ENCODE data around the gene PYGO2.
A peak's percentile ranks its signal among the peaks of the same experiment; 100 is the strongest.
"Not testable (repeated sequence)": the region's sequence is repeated elsewhere in the genome, so short reads cannot be mapped to it uniquely, and the experiment has no call there.

The PYGO2 gene

GRCh38 chr1:155002464-155003226, 41.1 kb upstream of the PYGO2 start, which contains the start of gene ZBTB7B:
Gene ZBTB7B, plus strand, starts transcription at chr1:155002802. Its CDS starts 11,859 bp downstream, at chr1:155014661.
- H3K27me3 Mint-ChIP-seq: peaks cover 7% of the 10 kb centered on the region
- DNase-seq (peak in 1 of 2 donors; percentile 44), ATAC-seq (no peak)
- H3K4me3 Mint-ChIP-seq: peak within 1 kb of the TSS; percentile 89 to 93
- no peaks in the 10 kb centered on the region for H3K9me3 Mint-ChIP-seq
- H3K4me1 Mint-ChIP-seq: peaks cover 71% of the 10 kb centered on the region
- H3K27ac Mint-ChIP-seq: peak within 1 kb of the TSS; percentile 99

- ATAC-seq (peak; percentile 62), DNase-seq (peak; percentile 98 to 99)
- H3K27ac Mint-ChIP-seq: peak overlapping the region; percentile 93 to 94
- H3K4me3 Mint-ChIP-seq: peak overlapping the region; percentile 89 to 93
- H3K9me3 Mint-ChIP-seq: no peaks in the 10 kb centered on the region
- H3K4me1 Mint-ChIP-seq: peaks cover 70% of the 10 kb centered on the region
- H3K27me3 Mint-ChIP-seq: peaks cover 15% of the 10 kb centered on the region
These were observed 40.3 kb upstream of the PYGO2 start for GRCh38 chr1:155001675-155002463.

- H3K4me1 Mint-ChIP-seq: peaks cover 64% of the 10 kb centered on the region
- peaks cover 20% of the 10 kb centered on the region for H3K27me3 Mint-ChIP-seq
- H3K27ac Mint-ChIP-seq: peak overlapping the region; percentile 20 to 93
- ATAC-seq (no peak), DNase-seq (no peak)
- H3K4me3 Mint-ChIP-seq: peak overlapping the region; percentile 89 to 93
- no peaks in the 10 kb centered on the region for H3K9me3 Mint-ChIP-seq
These were observed 39.8 kb upstream of the PYGO2 start for GRCh38 chr1:155001425-155001674.

GRCh38 chr1:155000726-155001424, 39.3 kb upstream of the PYGO2 start:
- Mint-ChIP-seq H3K27me3 (peaks cover 25% of the 10 kb centered on the region), H3K4me3 (peak overlapping the region; percentile 89 to 93), H3K4me1 (peaks cover 60% of the 10 kb centered on the region), H3K9me3 (no peaks in the 10 kb centered on the region), H3K27ac (peak overlapping the region; percentile 93 to 94)
- ATAC-seq: peak; percentile 51
- peak; percentile 96 for DNase-seq

GRCh38 chr1:155000411-155000725, 38.8 kb upstream of the PYGO2 start:
- H3K27me3 Mint-ChIP-seq: peaks cover 29% of the 10 kb centered on the region
- no peaks in the 10 kb centered on the region for H3K9me3 Mint-ChIP-seq
- ATAC-seq: no peak
- peak in 1 of 2 donors; percentile 75 for DNase-seq
- peaks cover 55% of the 10 kb centered on the region for H3K4me1 Mint-ChIP-seq
- H3K4me3 Mint-ChIP-seq: peak overlapping the region; percentile 89 to 93
- peak overlapping the region; percentile 94 for H3K27ac Mint-ChIP-seq

- no peaks in the 10 kb centered on the region for H3K9me3 Mint-ChIP-seq
- ATAC-seq: peak; percentile 26
- peaks cover 33% of the 10 kb centered on the region for H3K27me3 Mint-ChIP-seq
- H3K4me3 Mint-ChIP-seq: peak overlapping the region; percentile 89 to 93
- DNase-seq: peak; percentile 81 to 89
- H3K4me1 Mint-ChIP-seq: peaks cover 51% of the 10 kb centered on the region
- H3K27ac Mint-ChIP-seq: peak overlapping the region; percentile 93 to 94
These were observed 38.2 kb upstream of the PYGO2 start for GRCh38 chr1:154999571-155000410.

- Mint-ChIP-seq H3K27ac (peak overlapping the region; percentile 78 to 89), H3K9me3 (no peaks in the 10 kb centered on the region), H3K4me3 (peak overlapping the region; percentile 89 to 93), H3K4me1 (peaks cover 51% of the 10 kb centered on the region), H3K27me3 (peaks cover 37% of the 10 kb centered on the region)
- DNase-seq (peak; percentile 83 to 87), ATAC-seq (peak; percentile 22)
These were observed 37.4 kb upstream of the PYGO2 start for GRCh38 chr1:154998818-154999570.

GRCh38 chr1:154998201-154998780, 36.7 kb upstream of the PYGO2 start:
- Mint-ChIP-seq H3K27me3 (peaks cover 37% of the 10 kb centered on the region), H3K27ac (peak overlapping the region in 1 of 2 donors; percentile 54), H3K4me1 (peaks cover 48% of the 10 kb centered on the region), H3K9me3 (no peaks in the 10 kb centered on the region), H3K4me3 (peak overlapping the region; percentile 89 to 93)
- no peak for DNase-seq
- ATAC-seq: no peak

- H3K27me3 Mint-ChIP-seq: peaks cover 37% of the 10 kb centered on the region
- no peak for ATAC-seq
- no peaks in the 10 kb centered on the region for H3K9me3 Mint-ChIP-seq
- peak overlapping the region in 1 of 2 donors; percentile 47 for H3K27ac Mint-ChIP-seq
- no peak for DNase-seq
- peaks cover 48% of the 10 kb centered on the region for H3K4me1 Mint-ChIP-seq
- H3K4me3 Mint-ChIP-seq: peak overlapping the region in 1 of 2 donors; percentile 9
These were observed 35.6 kb upstream of the PYGO2 start for GRCh38 chr1:154996966-154997701.

GRCh38 chr1:154995301-154995983, 33.9 kb upstream of the PYGO2 start:
- DNase-seq, H3K9me3 Mint-ChIP-seq, ATAC-seq, H3K27ac Mint-ChIP-seq, H3K4me3 Mint-ChIP-seq: not testable (repeated sequence)
- Mint-ChIP-seq H3K27me3 (peaks cover 37% of the 10 kb centered on the region), H3K4me1 (peaks cover 48% of the 10 kb centered on the region)

GRCh38 chr1:154994591-154994990, 33.0 kb upstream of the PYGO2 start:
- Mint-ChIP-seq H3K9me3 (no peaks in the 10 kb centered on the region), H3K27ac (no peak overlapping the region), H3K4me3 (no peak overlapping the region), H3K4me1 (peaks cover 45% of the 10 kb centered on the region), H3K27me3 (peaks cover 37% of the 10 kb centered on the region)
- ATAC-seq (no peak), DNase-seq (no peak)

GRCh38 chr1:154994269-154994587, 32.6 kb upstream of the PYGO2 start:
- Mint-ChIP-seq H3K9me3 (no peaks in the 10 kb centered on the region), H3K27ac (no peak overlapping the region), H3K4me1 (peaks cover 45% of the 10 kb centered on the region), H3K4me3 (no peak overlapping the region), H3K27me3 (peaks cover 37% of the 10 kb centered on the region)
- ATAC-seq: no peak
- no peak for DNase-seq

- DNase-seq (no peak), ATAC-seq (no peak)
- peaks cover 37% of the 10 kb centered on the region for H3K27me3 Mint-ChIP-seq
- H3K27ac Mint-ChIP-seq: no peak within 1 kb of the TSS
- H3K4me1 Mint-ChIP-seq: peaks cover 45% of the 10 kb centered on the region
- H3K9me3 Mint-ChIP-seq: no peaks in the 10 kb centered on the region
- H3K4me3 Mint-ChIP-seq: no peak within 1 kb of the TSS
These were observed 32.1 kb upstream of the PYGO2 start, which contains the start of gene LENEP for GRCh38 chr1:154993572-154994268. Gene LENEP, plus strand, starts transcription at chr1:154993586. Its CDS starts 22 bp downstream, at chr1:154993608.

Measured in stimulated activated naive CD8-positive, alpha-beta T cell treated with anti-CD3 and anti-CD28 coated beads, Interleukin-15, amount 100 ng/mL, for 72 hours (primary cell).